SK-N-SH (cell line): ENCODE results near the gene TBX1. TPM values are rescaled to one million over a fixed set of nuclear protein-coding genes. Genes with fewer than 3 reads are reported as not detected.

Source experiments
- CTCF ChIA-PET: fragments of 300-600, 350-600 bp; formaldehyde crosslinking; extraction: SDS; loops from one replicate; lab custom pipeline; 2021; lab: Yijun Ruan, JAX
- POLR2A ChIA-PET: fragments of 350-600 bp; sonication (Branson Sonifier 250); formaldehyde crosslinking; extraction: SDS; loops from one replicate; lab custom pipeline; 2020; ENCODE audit warnings: antibody characterized with exemption, inconsistent platforms; lab: Yijun Ruan, JAX
- DNase-seq: peaks from one replicate; pipeline ENCODE4 v3.0.0; 2012
- H2AFZ ChIP-seq: fragments of 200-600 bp; sonication (generic); 2 replicates; pipeline ENCODE4 v1.8.1; 2016; ENCODE audit warnings: antibody characterized with exemption, mild to moderate bottlenecking, low read depth
- H3F3A ChIP-seq: fragments of 200-600 bp; sonication (generic); replicated peaks from 2 replicates; pipeline ENCODE3; 2016; ENCODE audit warnings: antibody characterized with exemption, mild to moderate bottlenecking; ENCODE audit not compliant: insufficient read depth
- H3K27ac ChIP-seq, 2 experiments: fragments of 200-500 bp in 1 of 2; fragments of 200-600 bp in 1 of 2; sonication (Bioruptor generic) in 1 of 2; sonication (generic), shearing (Covaris generic) in 1 of 2; 2 replicates each; pipeline versions ENCODE4 v1.5.1 to v1.6.1; 2014 to 2016; ENCODE audit warnings: low read depth in 2 of 2, inconsistent platforms in 1 of 2, low read length in 1 of 2, mild to moderate bottlenecking in 1 of 2, mixed read lengths in 1 of 2
- H3K27me3 ChIP-seq: fragments of 200-600 bp; sonication (generic), shearing (Covaris generic); 2 replicates; pipeline ENCODE4 v1.6.1; 2016; ENCODE audit warnings: mixed run types; ENCODE audit not compliant: insufficient read depth
- H3K36me3 ChIP-seq, 2 experiments: fragments of 200-500 bp in 1 of 2; fragments of 200-600 bp in 1 of 2; sonication (Bioruptor generic) in 1 of 2; sonication (generic) in 1 of 2; replicated peaks in 1 of 2; 2 replicates each; pipeline versions ENCODE3 to v1.5.1; 2014 to 2016; ENCODE audit warnings: low read length in 1 of 2, mild to moderate bottlenecking in 1 of 2; ENCODE audit not compliant: insufficient read depth in 2 of 2, control insufficient read depth in 1 of 2
- H3K4me1 ChIP-seq, 2 experiments: fragments of 200-500 bp in 1 of 2; fragments of 200-600 bp in 1 of 2; sonication (Bioruptor generic) in 1 of 2; sonication (generic), shearing (Covaris generic) in 1 of 2; 2 replicates each; pipeline versions ENCODE4 v1.5.1 to v1.6.1; 2014 to 2016; ENCODE audit warnings: low read depth in 1 of 2, low read length in 1 of 2, mixed run types in 1 of 2; ENCODE audit not compliant: insufficient read depth in 2 of 2, control insufficient read depth in 1 of 2
- H3K4me2 ChIP-seq: fragments of 200-600 bp; sonication (generic), shearing (Covaris generic); 2 replicates; pipeline ENCODE4 v1.6.1; 2017; ENCODE audit warnings: mixed run types
- H3K4me3 ChIP-seq, 2 experiments: fragments of 200-500 bp in 1 of 2; fragments of 200-600 bp in 1 of 2; sonication (Bioruptor generic) in 1 of 2; sonication (generic), shearing (Covaris generic) in 1 of 2; 2 replicates each; pipeline versions ENCODE4 v1.5.1 to v1.8.1; 2014 to 2016; ENCODE audit warnings: low read depth in 2 of 2, inconsistent platforms in 1 of 2, low read length in 1 of 2, mild to moderate bottlenecking in 1 of 2, mixed read lengths in 1 of 2, moderate library complexity in 1 of 2
- H3K79me2 ChIP-seq: fragments of 200-600 bp; sonication (generic); 2 replicates; pipeline ENCODE4 v1.8.1; 2017; ENCODE audit warnings: mild to moderate bottlenecking; ENCODE audit not compliant: insufficient read depth
- H3K9ac ChIP-seq: fragments of 200-600 bp; sonication (generic); 2 replicates; pipeline ENCODE4 v1.6.1; 2017; ENCODE audit warnings: mixed run types
- H3K9me2 ChIP-seq: fragments of 200-600 bp; sonication (generic); 2 replicates; pipeline ENCODE4 v1.6.1; 2017; ENCODE audit warnings: mixed run types
- H3K9me3 ChIP-seq: fragments of 200-600 bp; sonication (generic); 2 replicates; pipeline ENCODE4 v1.6.1; 2017; ENCODE audit warnings: mixed run types, mild to moderate bottlenecking, moderate library complexity
- H4K20me1 ChIP-seq: fragments of 200-600 bp; sonication (generic); 2 replicates; pipeline ENCODE4 v1.6.1; 2017; ENCODE audit warnings: mild to moderate bottlenecking, mixed run types; ENCODE audit not compliant: insufficient read depth
- CHD2 ChIP-seq: fragments of 150-350 bp; IDR thresholded peaks from 2 replicates; pipeline ENCODE4 v1.6.1; 2018; ENCODE audit warnings: low read length; ENCODE audit not compliant: partially characterized antibody
- CTCF ChIP-seq: fragments of 200-600 bp; sonication (generic); IDR thresholded peaks from 2 replicates; pipeline ENCODE4 v1.6.1; 2017; ENCODE audit warnings: antibody characterized with exemption, mild to moderate bottlenecking, moderate library complexity
- FOXJ3 ChIP-seq: sonication (generic); formaldehyde crosslinking; IDR thresholded peaks from 2 replicates; pipeline ENCODE4 v1.5.1; 2020; ENCODE audit warnings: mild to moderate bottlenecking, missing genetic modification reagents
- FOXM1 ChIP-seq: IDR thresholded peaks from 2 replicates; pipeline ENCODE4 v1.4.0; 2012; ENCODE audit warnings: low read depth, mild to moderate bottlenecking
- GABPA ChIP-seq: IDR thresholded peaks from 2 replicates; pipeline ENCODE4 v1.4.0; 2012; ENCODE audit warnings: low read depth, mild to moderate bottlenecking
- NFIC ChIP-seq: IDR thresholded peaks from 2 replicates; pipeline ENCODE4 v1.4.0; 2012; ENCODE audit warnings: borderline replicate concordance
- POLR2AphosphoS5 ChIP-seq: IDR thresholded peaks from 2 replicates; pipeline ENCODE4 v1.6.1; 2012; ENCODE audit warnings: low read depth, low read length
- RFX5 ChIP-seq: IDR thresholded peaks from 2 replicates; pipeline ENCODE4 v1.6.1; 2012; ENCODE audit warnings: mild to moderate bottlenecking, improper control_type of control experiment, low read length
- SIN3A ChIP-seq: IDR thresholded peaks from 2 replicates; pipeline ENCODE4 v1.6.1; 2012; ENCODE audit warnings: low read depth, mild to moderate bottlenecking, low read length, moderate library complexity, borderline replicate concordance
- TCF12 ChIP-seq: IDR thresholded peaks from 2 replicates; pipeline ENCODE4 v1.4.0; 2012
- TEAD4 ChIP-seq: IDR thresholded peaks from 2 replicates; pipeline ENCODE4 v1.4.0; 2012; ENCODE audit warnings: mild to moderate bottlenecking, borderline replicate concordance; ENCODE audit not compliant: insufficient read depth
- USF2 ChIP-seq: fragments of 150-350 bp; IDR thresholded peaks from 2 replicates; pipeline ENCODE4 v1.6.1; 2017; ENCODE audit warnings: antibody characterized with exemption, low read length, low read depth, borderline replicate concordance
- YY1 ChIP-seq: IDR thresholded peaks from 2 replicates; pipeline ENCODE4 v1.4.0; 2012; ENCODE audit warnings: low read depth, mild to moderate bottlenecking
- WGBS: methylation state at CpG from one replicate; pipeline ENCODE4 v1.1.6; 2017; ENCODE audit warnings: low lambda C conversion rate; 5-methylcytosine and 5-hydroxymethylcytosine counted together
- polyA plus RNA-seq, 3 experiments: library from polyadenylated mRNA; depleted of rRNA; stranded (reverse); fragments of >200 nt; gene quantifications; 2 replicates each; pipeline ENCODE4 v1.2.3, GENCODE V29; 2012

The TBX1 gene
- polyA plus RNA-seq, 1 of the 3 experiments (the other 2 are of a cell fraction), result not detected

- Histone ChIP-seq H3K9me3 (no peaks in the 10 kb centered on the region), H3K4me3 (no peak overlapping the region), H3K36me3 (no peaks in the 10 kb centered on the region)
- no CpG with 5 or more reads among the region's 4 CpGs for WGBS
- TF ChIP-seq RFX5 (no peak), CHD2 (no peak), TCF12 (no peak)
- TF ChIP-seq, all 33 proteins: peak for 0
- H3K27ac ChIP-seq, result no peak overlapping the region
- no peaks in the 10 kb centered on the region for H4K20me1 ChIP-seq
- no peaks in the 10 kb centered on the region for H3K27me3 ChIP-seq
- no peaks in the 10 kb centered on the region for H3K79me2 ChIP-seq
- H3K4me1 ChIP-seq, result peaks cover 0 to 10% of the 10 kb centered on the region in 2 experiments; a peak in 1 of 4 replicates
- ChIA-PET CTCF (interaction anchor here (5.1 kb wide), 1 partner anchor 13 kb away, joined by 49 read pairs; no protein-coding TSS in a partner anchor), POLR2A (no interaction called here)
- H2AFZ ChIP-seq, result no peak overlapping the region
- no peak overlapping the region for H3K9ac ChIP-seq
- no peaks in the 10 kb centered on the region for H3K9me2 ChIP-seq
- DNase-seq, result no peak
- H3K4me2 ChIP-seq, result no peak overlapping the region
- H3F3A ChIP-seq, result no peaks in the 10 kb centered on the region
Measured at GRCh38 chr22:19743651-19744050, 16.9 kb upstream of the TBX1 start.

GRCh38 chr22:19744350-19745006 is 16.1 kb upstream of the TBX1 start:
- Histone ChIP-seq H3K36me3 (no peaks in the 10 kb centered on the region), H3K9ac (no peak overlapping the region), H3K79me2 (no peaks in the 10 kb centered on the region), H3K9me2 (no peaks in the 10 kb centered on the region), H3F3A (no peaks in the 10 kb centered on the region), H4K20me1 (no peaks in the 10 kb centered on the region), H3K4me3 (no peak overlapping the region), H3K27ac (no peak overlapping the region), H3K27me3 (no peaks in the 10 kb centered on the region), H3K4me1 (peaks cover 0 to 10% of the 10 kb centered on the region in 2 experiments; a peak in 1 of 4 replicates), H2AFZ (no peak overlapping the region), H3K9me3 (no peaks in the 10 kb centered on the region), H3K4me2 (no peak overlapping the region)
- CTCF ChIA-PET, result interaction anchor here (1.1 to 5.1 kb wide), 6 partner anchors 12 to 166 kb away, joined by 3 to 54 read pairs (median 12); no protein-coding TSS in a partner anchor
- DNase-seq, result no peak
- WGBS, result 62% methylated on average over 9 of the region's 13 CpGs
- no peak for TF ChIP-seq USF2
- no peak for TF ChIP-seq CTCF
- no peak for TF ChIP-seq GABPA
- TF ChIP-seq SIN3A, result no peak
- TF ChIP-seq YY1, result no peak
- no peak for TF ChIP-seq NFIC
- no peak for TF ChIP-seq FOXJ3
- no peak for TF ChIP-seq POLR2AphosphoS5
- no peak for TF ChIP-seq FOXM1
- TF ChIP-seq TEAD4, result no peak
- POLR2A ChIA-PET, result interaction anchor here (0.6 kb wide), 1 partner anchor 40 kb away, joined by 3 read pairs; no protein-coding TSS in a partner anchor
